Activated naive CD8-positive, alpha-beta T cell treated with anti-CD3 and anti-CD28 coated beads for 36 hours (primary cell): ENCODE data around the gene ERFE. TPM values are rescaled to one million over a fixed set of nuclear protein-coding genes. Genes with fewer than 3 reads are reported as not detected.

ENCODE experiments used
- DNase-seq: peaks from one replicate; pipeline ENCODE4 v3.0.0; 2021
- H3K27ac Mint-ChIP-seq: one replicate; pipeline ENCODE4 v1.8.0; 2022; ENCODE audit warnings: mild to moderate bottlenecking, moderate library complexity, mixed read lengths
- H3K27me3 Mint-ChIP-seq: one replicate; pipeline ENCODE4 v1.8.0; 2022; ENCODE audit warnings: mild to moderate bottlenecking, mixed read lengths
- H3K36me3 Mint-ChIP-seq: one replicate; pipeline ENCODE4 v1.8.0; 2021; ENCODE audit warnings: mild to moderate bottlenecking, mixed read lengths
- H3K4me1 Mint-ChIP-seq: one replicate; pipeline ENCODE4 v1.8.0; 2021; ENCODE audit warnings: mixed read lengths
- H3K4me3 Mint-ChIP-seq: one replicate; pipeline ENCODE4 v1.8.0; 2022; ENCODE audit warnings: mild to moderate bottlenecking, moderate library complexity, mixed read lengths
- H3K9me3 Mint-ChIP-seq: one replicate; pipeline ENCODE4 v1.8.0; 2022; ENCODE audit warnings: mixed read lengths
- total RNA-seq, 2 experiments: library from RNA; stranded (reverse); gene quantifications; one replicate each; pipeline ENCODE4 v1.2.3, GENCODE V29; 2021

The ERFE gene
- total RNA-seq, 2 experiments from 2014 or later: 0.27 to 0.34 TPM

DNA sequence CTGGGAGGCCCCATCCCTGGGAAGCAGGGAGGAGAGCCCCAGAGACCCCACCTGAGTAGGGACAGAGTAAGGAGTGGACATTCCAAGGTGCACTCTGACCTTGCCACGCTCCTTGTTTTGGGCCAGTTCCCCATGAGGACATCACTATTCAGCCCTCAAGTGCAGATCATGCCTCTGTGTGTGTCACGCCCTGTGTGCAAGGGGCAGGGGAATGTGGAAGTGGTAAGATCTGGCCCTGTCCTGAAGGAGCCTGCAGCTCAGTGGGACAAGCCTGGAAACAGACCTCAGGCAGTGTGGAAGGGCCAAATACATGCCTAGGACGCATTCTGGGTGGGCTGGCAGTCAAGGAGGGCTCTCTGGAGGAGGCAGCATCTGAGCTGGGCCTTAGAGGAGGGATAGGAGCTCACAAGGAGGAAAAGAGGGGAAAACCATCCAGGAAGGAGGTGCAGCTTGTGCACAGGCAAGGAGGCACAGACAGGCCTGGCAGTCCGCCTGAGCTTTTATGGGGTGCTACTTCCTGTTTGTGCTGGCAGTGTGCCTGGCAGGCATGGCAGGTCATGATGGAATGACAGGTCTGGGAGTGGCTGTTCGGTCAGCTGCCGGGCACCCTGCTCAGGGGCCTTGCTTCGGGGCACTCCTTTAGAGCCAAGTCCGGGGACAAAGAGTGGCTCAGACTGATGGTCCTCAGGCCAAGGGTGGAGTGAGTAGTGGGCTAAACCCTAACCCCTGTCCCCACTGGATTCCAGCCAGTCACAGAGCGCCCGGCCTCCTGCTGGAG lies 17.0 kb upstream of the ERFE start:
- Mint-ChIP-seq H3K4me3 (no peak overlapping the region), H3K27me3 (no peaks in the 10 kb centered on the region), H3K4me1 (peaks cover 7% of the 10 kb centered on the region), H3K36me3 (no peaks in the 10 kb centered on the region), H3K9me3 (no peaks in the 10 kb centered on the region), H3K27ac (no peak overlapping the region)
- no peak for DNase-seq

DNA sequence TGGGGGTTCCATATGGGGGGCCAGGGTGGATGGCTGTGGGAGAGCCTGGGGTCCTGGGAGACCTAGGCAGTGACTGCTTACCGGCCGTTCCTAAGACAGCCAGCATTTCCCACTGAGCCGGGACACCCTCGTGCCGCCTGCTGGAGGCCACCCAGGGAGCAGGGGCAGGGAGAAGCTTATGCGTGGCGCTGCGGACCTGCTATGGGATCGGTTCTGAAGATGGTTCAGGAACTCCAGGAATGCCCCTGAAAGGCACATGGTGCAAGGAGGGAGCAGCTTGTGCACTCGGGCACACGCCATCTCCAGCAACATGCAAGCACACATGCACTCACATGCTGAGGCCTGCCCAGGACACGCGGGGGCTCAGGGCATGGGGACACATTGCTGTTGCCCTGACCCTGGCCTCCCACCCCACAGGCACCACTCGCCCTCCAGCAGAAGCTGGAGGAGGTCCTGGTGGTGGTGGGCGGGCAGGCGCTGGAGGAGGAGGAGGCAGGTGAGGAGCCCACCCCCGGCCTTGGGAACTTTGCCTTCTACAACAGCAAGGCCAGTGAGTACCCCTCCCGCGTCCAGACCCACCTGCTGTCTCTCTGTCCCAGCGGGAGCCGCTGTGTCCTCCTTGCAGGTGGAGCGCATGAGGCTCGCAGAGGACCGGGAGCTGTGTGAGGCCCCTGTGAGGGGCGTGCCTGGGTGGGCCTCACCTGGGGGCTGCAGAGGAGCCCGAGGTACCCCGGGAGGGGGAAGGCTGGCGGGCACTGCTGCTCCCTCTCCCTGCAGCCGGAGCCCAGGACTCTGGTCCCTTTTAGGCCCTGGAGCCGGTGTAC lies 16.2 kb upstream of the ERFE start:
- no peaks in the 10 kb centered on the region for H3K36me3 Mint-ChIP-seq
- no peaks in the 10 kb centered on the region for H3K9me3 Mint-ChIP-seq
- H3K27me3 Mint-ChIP-seq: no peaks in the 10 kb centered on the region
- H3K4me3 Mint-ChIP-seq: no peak overlapping the region
- DNase-seq: no peak
- no peak overlapping the region for H3K27ac Mint-ChIP-seq
- H3K4me1 Mint-ChIP-seq: peaks cover 7% of the 10 kb centered on the region

DNA sequence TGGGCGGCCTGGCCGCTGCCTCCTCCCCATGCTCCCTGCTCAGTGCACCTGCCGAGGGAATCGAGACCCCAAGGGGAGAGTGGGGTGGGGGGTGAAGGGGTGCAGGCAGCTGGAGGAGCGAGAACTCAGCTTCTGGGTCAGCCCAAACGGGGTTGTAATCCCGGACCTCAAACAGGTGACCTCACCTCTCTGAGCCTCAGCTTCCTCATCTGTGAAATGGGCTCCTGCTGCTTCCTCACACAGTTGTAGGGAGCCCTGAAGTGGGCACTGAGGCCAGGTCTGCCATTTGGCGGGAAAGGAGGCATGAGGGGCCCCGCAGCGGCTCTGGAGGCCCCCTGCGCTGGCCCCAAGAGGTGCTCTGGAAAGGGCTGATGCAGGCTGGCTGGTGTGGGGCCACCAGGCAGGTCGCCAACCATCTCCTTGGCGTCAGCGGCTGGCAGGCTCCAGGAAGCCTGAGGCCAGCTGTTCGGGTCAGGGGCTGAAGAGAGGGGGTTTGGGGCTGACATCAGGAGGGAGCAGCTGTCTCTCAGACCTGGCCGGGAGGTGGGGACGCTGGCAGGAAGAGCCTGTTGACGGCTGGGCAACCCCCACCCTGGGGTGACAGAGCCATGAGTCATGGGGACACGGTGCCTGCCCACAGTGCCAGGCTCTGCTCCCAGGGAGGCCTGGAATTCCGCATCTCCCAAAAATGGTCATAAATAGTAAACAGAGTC lies 15.4 kb upstream of the ERFE start:
- Mint-ChIP-seq H3K9me3 (no peaks in the 10 kb centered on the region), H3K4me1 (peaks cover 7% of the 10 kb centered on the region), H3K4me3 (no peak overlapping the region), H3K27ac (no peak overlapping the region), H3K36me3 (no peaks in the 10 kb centered on the region), H3K27me3 (no peaks in the 10 kb centered on the region)
- no peak for DNase-seq

DNA sequence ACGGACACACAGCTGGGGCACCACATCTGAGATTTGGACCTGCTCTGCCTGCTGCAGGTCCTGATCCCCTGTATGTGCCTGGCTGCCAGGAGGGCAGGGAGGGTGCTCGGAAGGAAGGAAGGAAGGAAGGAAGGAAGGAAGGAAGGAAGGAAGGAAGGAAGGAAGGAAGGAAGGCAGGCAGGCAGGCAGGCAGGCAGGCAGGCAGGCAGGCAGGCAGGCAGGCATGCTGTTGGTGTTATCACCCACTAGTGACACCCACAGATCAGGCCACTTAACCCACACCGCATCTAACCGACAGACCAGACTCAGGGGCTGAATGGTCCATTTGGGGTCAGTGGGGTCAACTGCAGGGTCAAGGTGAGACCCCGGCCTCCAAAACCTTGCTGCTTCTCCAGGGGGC lies 14.5 kb upstream of the ERFE start:
- no peak overlapping the region for H3K4me3 Mint-ChIP-seq
- no peak overlapping the region for H3K27ac Mint-ChIP-seq
- no peak for DNase-seq
- no peaks in the 10 kb centered on the region for H3K9me3 Mint-ChIP-seq
- no peaks in the 10 kb centered on the region for H3K27me3 Mint-ChIP-seq
- no peaks in the 10 kb centered on the region for H3K36me3 Mint-ChIP-seq
- H3K4me1 Mint-ChIP-seq: peaks cover 7% of the 10 kb centered on the region

DNA sequence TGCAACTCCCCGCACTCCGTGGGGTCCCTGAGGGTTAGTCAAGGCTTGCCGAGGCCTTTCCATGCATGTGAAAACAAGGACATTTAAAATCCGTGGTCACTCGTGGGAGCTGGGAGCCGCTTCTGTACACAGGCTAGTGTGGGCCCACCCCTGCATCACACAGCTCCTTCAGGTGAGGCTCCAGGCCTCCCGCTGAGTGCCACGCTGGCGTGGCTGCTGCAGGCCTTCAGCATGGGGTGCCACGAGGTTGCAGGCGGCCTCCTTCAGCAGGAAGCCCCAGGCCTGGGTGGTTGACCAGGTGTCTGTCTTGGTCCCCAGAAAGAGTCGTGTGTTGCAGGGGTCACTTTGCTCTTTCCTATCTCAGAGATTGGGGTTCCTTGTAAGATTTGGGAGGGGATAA lies 13.7 kb upstream of the ERFE start:
- Mint-ChIP-seq H3K4me3 (no peak overlapping the region), H3K27ac (no peak overlapping the region), H3K4me1 (peaks cover 7% of the 10 kb centered on the region), H3K9me3 (no peaks in the 10 kb centered on the region), H3K36me3 (no peaks in the 10 kb centered on the region), H3K27me3 (no peaks in the 10 kb centered on the region)
- DNase-seq: no peak

DNA sequence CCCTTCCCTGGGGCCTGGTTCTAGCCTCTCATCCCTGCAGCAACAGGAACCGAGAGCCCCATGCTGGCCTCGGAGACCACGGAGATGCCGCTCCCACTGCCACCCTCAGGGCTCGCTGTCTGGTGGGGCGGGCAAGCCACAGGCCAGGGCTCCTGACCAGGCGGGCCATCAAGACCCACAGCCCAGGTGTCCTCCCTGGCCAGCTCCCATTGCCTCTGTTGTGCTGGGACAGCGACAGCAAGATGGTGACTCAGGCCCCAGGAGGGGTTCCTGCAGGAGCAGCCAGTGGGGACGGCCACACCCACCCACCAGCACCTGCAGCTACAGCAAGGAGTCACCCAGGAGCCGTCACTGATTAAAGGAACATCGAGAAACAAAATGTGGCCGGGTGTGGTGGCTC lies 12.9 kb upstream of the ERFE start:
- no peaks in the 10 kb centered on the region for H3K36me3 Mint-ChIP-seq
- H3K27ac Mint-ChIP-seq: no peak overlapping the region
- DNase-seq: no peak
- H3K4me3 Mint-ChIP-seq: no peak overlapping the region
- H3K9me3 Mint-ChIP-seq: no peaks in the 10 kb centered on the region
- no peaks in the 10 kb centered on the region for H3K27me3 Mint-ChIP-seq
- H3K4me1 Mint-ChIP-seq: peaks cover 7% of the 10 kb centered on the region

DNA sequence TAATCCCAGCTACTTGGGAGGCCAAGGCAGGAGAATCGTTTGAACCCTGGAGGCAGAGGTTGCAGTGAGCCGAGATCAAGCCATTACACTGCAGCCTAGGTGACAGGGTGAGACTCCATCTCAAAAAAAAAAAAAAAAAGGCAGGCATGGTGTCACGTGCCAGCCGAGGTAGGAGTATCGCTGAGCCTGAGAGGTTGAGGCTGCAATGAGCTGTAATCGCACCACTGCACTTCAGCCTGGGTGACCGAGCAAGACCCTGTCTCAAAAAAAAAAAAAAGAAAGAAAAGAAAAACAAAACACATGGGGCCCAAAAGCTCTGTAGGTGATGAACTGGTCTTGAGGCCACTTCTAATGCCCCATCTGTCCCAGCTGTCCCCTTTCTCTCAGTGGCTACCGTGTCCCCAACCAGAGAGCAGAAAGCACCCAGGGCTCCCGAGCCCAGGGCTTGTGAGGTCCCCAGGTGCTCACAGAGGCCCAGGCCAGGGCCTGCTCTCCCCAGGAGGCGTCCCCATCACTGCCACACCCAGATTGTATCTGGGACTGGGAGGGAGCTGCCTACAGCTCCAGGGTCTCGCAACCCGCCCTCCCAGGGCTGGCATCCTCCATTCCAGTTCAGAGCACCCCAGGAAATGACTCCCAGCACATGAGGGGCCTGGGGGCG lies 11.8 kb upstream of the ERFE start:
- H3K27ac Mint-ChIP-seq: no peak overlapping the region

DNA sequence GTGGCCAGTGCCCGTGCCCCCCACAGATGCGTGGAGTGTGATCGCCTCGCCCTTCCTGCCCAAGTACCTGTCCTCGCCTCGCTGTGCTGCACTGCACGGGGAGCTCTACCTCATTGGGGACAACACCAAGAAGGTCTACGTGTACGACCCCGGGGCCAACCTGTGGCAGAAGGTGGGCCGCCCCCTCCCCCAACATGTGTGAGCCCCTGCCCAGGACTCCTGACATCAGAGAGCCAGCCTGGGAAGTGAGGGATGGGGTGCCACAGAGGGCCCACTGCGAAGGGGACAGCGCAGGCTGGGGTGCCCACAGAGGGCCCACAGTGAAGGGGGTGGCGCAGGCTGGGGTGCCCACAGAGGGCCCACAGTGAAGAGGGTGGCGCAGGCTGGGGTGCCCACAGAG lies 9.8 kb upstream of the ERFE start:
- Mint-ChIP-seq H3K4me3 (no peak overlapping the region), H3K27ac (no peak overlapping the region), H3K4me1 (peaks cover under 1% of the 10 kb centered on the region), H3K9me3 (no peaks in the 10 kb centered on the region), H3K27me3 (no peaks in the 10 kb centered on the region), H3K36me3 (no peaks in the 10 kb centered on the region)
- no peak for DNase-seq

More for the DNA sequence above, 11.8 kb upstream of the ERFE start:
- no peak for DNase-seq
- no peaks in the 10 kb centered on the region for H3K36me3 Mint-ChIP-seq
- H3K27me3 Mint-ChIP-seq: no peaks in the 10 kb centered on the region
- H3K9me3 Mint-ChIP-seq: no peaks in the 10 kb centered on the region
- H3K4me3 Mint-ChIP-seq: no peak overlapping the region
- H3K4me1 Mint-ChIP-seq: peaks cover 1% of the 10 kb centered on the region

DNA sequence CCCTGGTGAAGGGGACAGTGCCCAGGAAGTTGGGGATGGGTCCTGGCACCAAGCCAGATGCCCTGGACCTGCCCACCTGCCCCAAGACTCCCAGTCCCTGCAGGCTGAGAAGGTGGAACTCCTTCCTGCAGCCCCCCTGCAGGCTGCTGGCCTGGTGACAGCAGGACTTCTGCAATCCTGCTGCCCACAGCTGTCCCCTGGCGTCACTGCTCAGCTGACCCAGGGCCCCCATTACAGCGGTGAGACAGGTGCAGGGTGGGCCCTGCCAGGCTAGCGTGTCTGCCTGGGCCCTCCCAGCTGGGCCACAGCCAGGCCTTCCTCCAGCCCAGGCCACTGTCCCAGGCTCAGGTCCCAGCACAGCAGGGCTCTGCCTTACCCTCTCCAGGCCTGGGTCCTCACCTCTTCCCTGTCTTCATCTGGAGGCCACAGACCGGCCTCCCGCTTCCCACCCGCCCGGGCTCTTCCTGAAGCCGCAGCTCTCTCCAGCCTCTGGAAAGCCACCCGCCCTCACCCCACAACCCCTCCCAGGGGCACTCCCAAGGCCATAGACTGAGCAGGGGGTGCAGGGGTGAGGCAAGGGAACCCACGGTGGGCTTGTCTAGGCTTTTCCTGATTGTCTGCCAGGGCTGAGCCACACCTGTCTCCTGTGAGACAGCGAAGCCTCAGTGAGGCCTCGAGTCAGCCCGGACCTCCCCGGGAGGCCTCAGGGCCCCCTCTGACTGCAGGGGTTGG lies 8.8 kb upstream of the ERFE start:
- DNase-seq: no peak
- Mint-ChIP-seq H3K9me3 (no peaks in the 10 kb centered on the region), H3K27ac (no peak overlapping the region), H3K4me3 (no peak overlapping the region), H3K4me1 (no peaks in the 10 kb centered on the region), H3K36me3 (no peaks in the 10 kb centered on the region), H3K27me3 (no peaks in the 10 kb centered on the region)

DNA sequence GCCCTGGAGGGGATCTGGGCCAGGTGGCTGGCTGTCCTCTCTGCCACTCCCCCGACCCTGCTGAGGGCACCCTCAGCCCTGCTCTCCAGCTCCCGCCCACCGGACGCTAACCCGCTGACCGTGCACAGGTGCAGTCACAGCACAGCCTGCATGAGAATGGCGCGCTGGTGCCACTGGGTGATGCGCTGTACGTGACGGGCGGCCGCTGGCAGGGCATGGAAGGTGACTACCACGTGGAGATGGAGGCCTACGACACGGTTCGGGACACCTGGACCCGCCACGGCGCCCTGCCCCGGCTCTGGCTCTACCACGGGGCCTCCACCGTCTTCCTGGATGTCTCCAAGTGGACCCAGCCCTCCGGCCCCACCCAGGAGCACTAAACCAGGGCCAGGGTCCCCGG lies 8.1 kb upstream of the ERFE start:
- no peaks in the 10 kb centered on the region for H3K36me3 Mint-ChIP-seq
- H3K27ac Mint-ChIP-seq: no peak overlapping the region
- no peaks in the 10 kb centered on the region for H3K27me3 Mint-ChIP-seq
- H3K9me3 Mint-ChIP-seq: no peaks in the 10 kb centered on the region
- no peaks in the 10 kb centered on the region for H3K4me1 Mint-ChIP-seq
- H3K4me3 Mint-ChIP-seq: no peak overlapping the region
- no peak for DNase-seq

DNA sequence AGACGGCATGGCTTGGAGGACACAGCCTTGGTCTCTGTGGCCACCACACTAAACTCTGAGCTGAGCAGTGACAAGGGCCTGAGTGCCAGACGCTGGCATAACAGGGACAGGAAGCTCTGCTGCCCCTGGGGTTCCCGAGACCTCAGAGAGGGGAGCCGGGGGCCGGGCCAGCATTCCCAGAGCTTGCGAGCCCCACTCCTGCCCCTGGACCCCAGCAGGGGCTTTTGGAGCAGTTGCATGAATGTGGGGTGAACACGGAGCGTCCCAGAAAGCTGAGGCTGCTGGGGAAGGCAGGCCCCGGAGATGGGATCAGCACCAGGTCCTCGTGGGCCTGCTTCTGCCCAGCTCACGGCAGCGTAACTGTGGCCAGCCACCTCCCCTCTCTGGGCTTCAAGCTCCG lies 7.6 kb upstream of the ERFE start:
- H3K4me1 Mint-ChIP-seq: no peaks in the 10 kb centered on the region
- H3K4me3 Mint-ChIP-seq: no peak overlapping the region
- DNase-seq: no peak
- H3K27me3 Mint-ChIP-seq: no peaks in the 10 kb centered on the region
- H3K27ac Mint-ChIP-seq: no peak overlapping the region
- H3K36me3 Mint-ChIP-seq: no peaks in the 10 kb centered on the region
- H3K9me3 Mint-ChIP-seq: no peaks in the 10 kb centered on the region

DNA sequence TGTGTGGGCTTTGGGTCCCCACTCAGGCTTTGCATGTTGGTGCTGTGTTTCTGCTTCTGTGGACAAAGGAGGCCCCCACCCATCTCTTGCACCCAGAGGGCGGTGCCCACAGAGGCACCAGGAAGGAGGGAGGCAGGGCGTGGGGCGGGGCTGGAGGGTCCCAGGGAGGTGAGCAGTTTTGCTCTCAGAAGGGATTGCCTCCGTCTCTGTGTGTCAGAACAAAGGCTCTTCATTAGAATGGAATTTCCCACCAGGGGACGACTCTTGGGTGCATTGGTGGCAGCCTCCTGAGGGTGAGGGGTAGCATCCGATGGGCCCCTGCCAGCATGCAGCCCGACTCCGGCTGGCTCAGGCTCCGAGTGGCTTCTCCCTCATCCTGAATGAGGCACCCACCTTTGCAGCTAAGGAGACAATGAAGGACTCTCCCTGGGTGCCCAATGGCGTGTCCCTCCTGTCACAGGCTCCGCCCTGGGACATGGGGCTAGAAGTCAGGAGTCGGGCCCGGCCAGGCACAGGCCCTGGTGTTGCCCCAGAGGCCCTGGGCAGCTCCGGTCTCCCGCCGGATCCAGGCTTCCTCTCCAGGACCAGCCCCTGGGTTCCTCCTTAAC lies 7.0 kb upstream of the ERFE start:
- no peaks in the 10 kb centered on the region for H3K36me3 Mint-ChIP-seq
- H3K4me1 Mint-ChIP-seq: no peaks in the 10 kb centered on the region
- H3K4me3 Mint-ChIP-seq: no peak overlapping the region
- H3K27me3 Mint-ChIP-seq: no peaks in the 10 kb centered on the region
- H3K27ac Mint-ChIP-seq: no peak overlapping the region
- no peak for DNase-seq
- H3K9me3 Mint-ChIP-seq: no peaks in the 10 kb centered on the region

DNA sequence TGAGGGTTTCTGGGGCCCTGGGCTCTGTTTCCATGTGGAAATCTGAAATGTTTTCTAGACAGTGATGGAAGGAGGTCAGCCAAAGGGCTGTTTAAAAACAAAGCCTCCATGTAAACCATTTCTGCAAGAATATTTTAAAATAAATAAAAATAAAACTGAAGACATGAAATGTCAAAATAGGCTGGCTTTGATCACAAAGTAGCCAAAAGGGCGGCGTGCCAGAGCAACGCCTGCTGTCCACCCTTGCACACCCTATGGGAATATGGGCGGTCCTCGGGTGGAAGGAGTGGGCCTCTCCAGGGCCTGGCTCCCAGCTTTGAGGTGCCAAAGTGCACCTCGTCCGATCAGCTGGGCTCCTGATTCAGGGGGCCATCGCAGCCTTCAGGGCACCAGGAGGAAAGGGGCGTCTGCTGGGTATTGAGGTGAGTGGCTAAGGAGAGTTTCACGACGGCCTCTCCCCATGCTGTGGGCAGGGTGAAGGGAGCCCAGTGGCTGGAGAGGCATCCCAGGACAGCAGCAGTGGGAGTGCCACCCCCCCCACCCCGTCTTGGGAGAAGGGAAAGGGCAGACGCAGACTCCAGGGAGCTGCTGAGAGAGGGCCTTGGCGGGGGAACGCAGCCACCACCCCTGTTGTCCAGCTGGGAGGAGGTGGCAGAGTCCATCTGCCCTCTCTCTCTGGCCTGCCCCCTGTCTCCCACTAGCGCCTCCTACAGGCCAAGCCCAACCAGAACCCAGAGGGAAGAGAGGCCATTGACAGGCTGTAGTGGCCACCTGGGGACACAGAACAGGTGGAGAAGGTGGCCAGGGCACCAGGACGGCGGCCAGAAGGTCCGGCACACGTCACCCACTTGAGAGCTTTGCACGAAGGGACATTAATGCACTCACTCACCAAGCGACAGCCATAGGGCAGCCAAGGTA lies 5.7 kb upstream of the ERFE start:
- Mint-ChIP-seq H3K4me1 (no peaks in the 10 kb centered on the region), H3K36me3 (no peaks in the 10 kb centered on the region)
- DNase-seq: no peak

More for the DNA sequence above, 5.7 kb upstream of the ERFE start:
- H3K4me3 Mint-ChIP-seq: no peak overlapping the region
- H3K27ac Mint-ChIP-seq: no peak overlapping the region
- no peaks in the 10 kb centered on the region for H3K27me3 Mint-ChIP-seq
- H3K9me3 Mint-ChIP-seq: no peaks in the 10 kb centered on the region
